Endothelial cell of umbilical vein (primary cell): ENCODE measurements around the gene TSPAN33. TPM values are rescaled to one million over a fixed set of nuclear protein-coding genes. Genes with fewer than 3 reads are reported as not detected.

ENCODE experiments used
- BruUV-seq: library from RNA; stranded (reverse); fragments of 400-500 nt; replicated peaks from 2 replicates; lab custom pipeline; 2021; lab: Mats Ljungman, UMichigan
- CTCF ChIA-PET: fragments of 300-600, 350-600 bp; sonication (Branson Sonifier 250); formaldehyde crosslinking; loops from one replicate; lab custom pipeline; 2021; ENCODE audit warnings: antibody characterized with exemption, inconsistent platforms; lab: Charles Lee
- POLR2A ChIA-PET: fragments of 300-600, 350-600 bp; sonication (Branson Sonifier 250); formaldehyde crosslinking; loops from one replicate; lab custom pipeline; 2021; ENCODE audit warnings: antibody characterized with exemption, inconsistent platforms; lab: Charles Lee
- DNase-seq: peaks from one replicate; pipeline ENCODE4 v3.0.0-alpha.2; 2011; ENCODE audit warnings: low read depth, low spot score
- FAIRE-seq: peaks from 2 replicates; lab custom pipeline; 2011; peaks lifted over from hg19 to GRCh38; lab: Jason Lieb, UNC
- H2AFZ ChIP-seq: 2 replicates; pipeline ENCODE4 v1.6.0; 2012; ENCODE audit warnings: low read depth, low read length, control low read depth, inconsistent platforms
- H3K27ac ChIP-seq: 2 replicates; pipeline ENCODE4 v1.5.1; 2011; ENCODE audit warnings: low read depth, mild to moderate bottlenecking, control low read depth, low read length, moderate library complexity; ENCODE audit not compliant: insufficient read depth
- H3K27me3 ChIP-seq, 2 experiments: 2 replicates each; pipeline versions ENCODE4 v1.6.0 to v1.6.1; 2011; ENCODE audit warnings: low read length in 2 of 2, mixed read lengths in 1 of 2; ENCODE audit not compliant: control insufficient read depth in 2 of 2, insufficient read depth in 2 of 2
- H3K36me3 ChIP-seq, 2 experiments: 2 replicates in 1 of 2; 3 replicates in 1 of 2; pipeline ENCODE4 v1.5.1; 2011; ENCODE audit warnings: low read length in 2 of 2, mild to moderate bottlenecking in 1 of 2, moderate library complexity in 1 of 2; ENCODE audit not compliant: control insufficient read depth in 2 of 2, insufficient read depth in 2 of 2; ENCODE audit errors: extremely low read depth in 1 of 2
- H3K4me1 ChIP-seq: 3 replicates; pipeline ENCODE4 v1.5.1; 2011; ENCODE audit warnings: mild to moderate bottlenecking, low read length; ENCODE audit not compliant: control insufficient read depth, insufficient read depth; ENCODE audit errors: extremely low read depth
- H3K4me2 ChIP-seq: 2 replicates; pipeline ENCODE4 v1.6.1; 2011; ENCODE audit warnings: low read length, control low read depth, mixed read lengths; ENCODE audit not compliant: insufficient read depth
- H3K4me3 ChIP-seq, 3 experiments: fragments of 200-600 bp in 1 of 3; sonication (generic), shearing (Covaris generic) in 1 of 3; replicated peaks in 1 of 3; 2 replicates each; pipeline ENCODE4 v1.5.1; 2011 to 2016; ENCODE audit warnings: control low read depth in 3 of 3, low read length in 3 of 3, mild to moderate bottlenecking in 2 of 3, inconsistent platforms in 1 of 3, low read depth in 1 of 3, moderate library complexity in 1 of 3; ENCODE audit not compliant: insufficient read depth in 1 of 3
- H3K79me2 ChIP-seq: 2 replicates; pipeline ENCODE4 v1.6.0; 2012; ENCODE audit warnings: low read length, inconsistent platforms; ENCODE audit not compliant: control insufficient read depth, insufficient read depth
- H3K9ac ChIP-seq: replicated peaks from 2 replicates; pipeline ENCODE3; 2011; ENCODE audit warnings: low read length, control low read depth; ENCODE audit not compliant: insufficient read depth; ENCODE audit errors: extremely low read depth
- H3K9me1 ChIP-seq: replicated peaks from 3 replicates; pipeline ENCODE4 v1.6.0; 2011; ENCODE audit warnings: mild to moderate bottlenecking, low read length; ENCODE audit not compliant: control insufficient read depth, insufficient read depth; ENCODE audit errors: extremely low read depth
- H3K9me3 ChIP-seq: replicated peaks from 2 replicates; pipeline ENCODE4 v1.5.1; 2012; ENCODE audit warnings: low read length, inconsistent platforms; ENCODE audit not compliant: control insufficient read depth, insufficient read depth
- H4K20me1 ChIP-seq: replicated peaks from 2 replicates; pipeline ENCODE3; 2011; ENCODE audit warnings: mild to moderate bottlenecking, low read length; ENCODE audit not compliant: control insufficient read depth, insufficient read depth; ENCODE audit errors: extremely low read depth
- EZH2 ChIP-seq: IDR thresholded peaks from 2 replicates; pipeline ENCODE4 v1.6.1; 2012; ENCODE audit warnings: borderline replicate concordance, low read depth, mild to moderate bottlenecking, moderate library complexity, low read length, inconsistent platforms; ENCODE audit not compliant: severe bottlenecking
- FOS ChIP-seq: IDR thresholded peaks from 2 replicates; pipeline ENCODE4 v1.6.1; 2011; ENCODE audit warnings: mild to moderate bottlenecking, low read length, moderate library complexity, borderline replicate concordance; ENCODE audit not compliant: insufficient read depth
- GATA2 ChIP-seq: IDR thresholded peaks from 2 replicates; pipeline ENCODE4 v1.7.0; 2011; ENCODE audit warnings: low read depth, mild to moderate bottlenecking, moderate library complexity, mixed read lengths, low read length; ENCODE audit not compliant: insufficient read length, insufficient read depth
- JUN ChIP-seq: IDR thresholded peaks from 2 replicates; pipeline ENCODE4 v1.6.1; 2011; ENCODE audit warnings: borderline replicate concordance, low read depth; ENCODE audit not compliant: insufficient read length, insufficient read depth
- MYC ChIP-seq: IDR thresholded peaks from one replicate; pipeline ENCODE4 v1.6.1; 2011; ENCODE audit warnings: mild to moderate bottlenecking, low read depth, low read length
- POLR2A ChIP-seq: IDR thresholded peaks from 2 replicates; pipeline ENCODE4 v1.6.1; 2012; ENCODE audit warnings: low read depth, mild to moderate bottlenecking, control low read depth, low read length
- dilution Hi-C: fragments of 300-500 bp; cut with MboI; formaldehyde crosslinking; loops from one replicate; pipeline ENCODE4 v1.15.0; 2019; ENCODE audit warnings: low sequenced_read_pairs; ENCODE audit not compliant: extremely low pct_ligation_motif_present
- intact Hi-C: fragments of 100-400 bp; cut with micrococcal nuclease; formaldehyde crosslinking; loops from one replicate; pipeline ENCODE4 v1.10.0; 2022
- polyA plus RNA-seq, 4 experiments: library from polyadenylated mRNA; depleted of rRNA in 3 of 4; stranded (reverse) in 3 of 4; unstranded in 1 of 4; fragments of >200 nt; gene quantifications; 2 replicates each; pipeline versions ENCODE4 v1.2.1 to v1.2.3, GENCODE V29; 2011 to 2012; ENCODE audit warnings: missing spikeins in 1 of 4
- total RNA-seq: library from RNA; stranded (reverse); gene quantifications from 2 replicates; pipeline ENCODE4 v1.2.3, GENCODE V29; 2021
- TF ChIP-seq, protein P1 (sequence below), 2 donors: IDR thresholded peaks; 1 replicate in 1 of 2; 2 replicates in 1 of 2; pipeline ENCODE4 v1.5.1; 2011; ENCODE audit warnings: low read length in 2 of 2, mild to moderate bottlenecking in 2 of 2, moderate library complexity in 2 of 2, control low read depth in 1 of 2, inconsistent platforms in 1 of 2, low read depth in 1 of 2; ENCODE audit not compliant: insufficient read depth in 1 of 2; ENCODE audit errors: extremely low read depth in 1 of 2
- TF ChIP-seq, protein P2 (sequence below): IDR thresholded peaks from 2 replicates; pipeline ENCODE4 v1.6.1; 2011; ENCODE audit not compliant: insufficient read depth, insufficient read length

The TSPAN33 gene
- total and polyA plus RNA-seq, 2 donors (not counting 3 experiments of a cell fraction or from before 2014, with no cell fraction given), result 0.21 TPM; not detected in 1

DNA sequence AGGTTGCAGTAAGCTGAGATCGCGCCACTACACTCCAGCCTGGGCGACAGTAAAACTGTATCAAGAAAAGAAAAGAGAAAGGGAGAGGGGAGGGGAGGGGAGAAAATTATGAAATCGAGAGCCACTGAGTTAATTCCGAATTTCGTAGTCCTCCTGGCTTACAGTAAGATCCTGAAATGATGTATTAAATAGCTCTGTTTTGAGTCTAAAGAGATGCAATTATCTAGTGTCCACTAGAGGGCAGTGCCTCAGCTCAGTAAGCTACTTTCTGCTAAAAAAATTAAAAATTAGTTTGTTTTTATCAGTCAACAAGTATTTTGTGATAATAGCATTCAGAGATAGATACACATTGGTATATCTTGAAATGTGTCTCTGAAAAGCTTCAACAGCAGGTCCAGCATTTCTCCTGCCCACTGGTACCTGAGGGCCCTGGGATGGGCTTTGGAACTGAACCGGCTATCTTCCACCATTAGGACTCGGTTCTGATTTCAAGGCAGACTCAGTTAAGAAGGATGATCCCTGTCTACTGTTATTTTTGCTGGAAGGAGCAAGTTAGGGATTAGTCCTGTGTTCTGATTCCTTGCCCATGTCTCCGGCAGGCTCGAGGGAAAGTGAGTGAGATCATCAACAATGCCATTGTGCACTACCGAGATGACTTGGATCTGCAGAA, 19.5 kb downstream of the TSPAN33 start:
- H3K9me1 ChIP-seq, result no peaks in the 10 kb centered on the region
- H4K20me1 ChIP-seq, result no peaks in the 10 kb centered on the region
- CTCF ChIA-PET, result interaction anchor here (0.6 to 9.5 kb wide), 83 partner anchors 8 to 1164 kb away, joined by 3 to 465 read pairs (median 4); partner anchors contain the start of genes AHCYL2, CALU, IRF5 and SMO
- H2AFZ ChIP-seq, result no peak overlapping the region
- peak; percentile 61 for DNase-seq
- no peaks in the 10 kb centered on the region for H3K79me2 ChIP-seq
- H3K4me3 ChIP-seq, result no peak overlapping the region
- FAIRE-seq, result peak; percentile 76
- no peaks in the 10 kb centered on the region for H3K4me1 ChIP-seq
- POLR2A ChIA-PET, result interaction anchor here (0.6 kb wide), 1 partner anchor 48 kb away, joined by 7 read pairs; no protein-coding TSS in a partner anchor
- no peak overlapping the region for H3K9ac ChIP-seq
- no TSS peak for BruUV-seq
- H3K27ac ChIP-seq, result no peak overlapping the region
- H3K9me3 ChIP-seq, result no peaks in the 10 kb centered on the region
- dilution Hi-C loops (no loop called here), intact Hi-C loops (loop anchor here (1.0 kb wide), 1 partner anchor 46 kb away; no protein-coding TSS in a partner anchor)
- TF ChIP-seq, protein P1, sequence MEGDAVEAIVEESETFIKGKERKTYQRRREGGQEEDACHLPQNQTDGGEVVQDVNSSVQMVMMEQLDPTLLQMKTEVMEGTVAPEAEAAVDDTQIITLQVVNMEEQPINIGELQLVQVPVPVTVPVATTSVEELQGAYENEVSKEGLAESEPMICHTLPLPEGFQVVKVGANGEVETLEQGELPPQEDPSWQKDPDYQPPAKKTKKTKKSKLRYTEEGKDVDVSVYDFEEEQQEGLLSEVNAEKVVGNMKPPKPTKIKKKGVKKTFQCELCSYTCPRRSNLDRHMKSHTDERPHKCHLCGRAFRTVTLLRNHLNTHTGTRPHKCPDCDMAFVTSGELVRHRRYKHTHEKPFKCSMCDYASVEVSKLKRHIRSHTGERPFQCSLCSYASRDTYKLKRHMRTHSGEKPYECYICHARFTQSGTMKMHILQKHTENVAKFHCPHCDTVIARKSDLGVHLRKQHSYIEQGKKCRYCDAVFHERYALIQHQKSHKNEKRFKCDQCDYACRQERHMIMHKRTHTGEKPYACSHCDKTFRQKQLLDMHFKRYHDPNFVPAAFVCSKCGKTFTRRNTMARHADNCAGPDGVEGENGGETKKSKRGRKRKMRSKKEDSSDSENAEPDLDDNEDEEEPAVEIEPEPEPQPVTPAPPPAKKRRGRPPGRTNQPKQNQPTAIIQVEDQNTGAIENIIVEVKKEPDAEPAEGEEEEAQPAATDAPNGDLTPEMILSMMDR (IDR thresholded peaks at IDR 0.05; ENCODE audit: extremely low read depth in 1 of 2, insufficient read depth in 1 of 2, low read depth in 1 of 2, low read length in 2 of 2), result peak; percentile 56 to 61
- TF ChIP-seq, protein P2, sequence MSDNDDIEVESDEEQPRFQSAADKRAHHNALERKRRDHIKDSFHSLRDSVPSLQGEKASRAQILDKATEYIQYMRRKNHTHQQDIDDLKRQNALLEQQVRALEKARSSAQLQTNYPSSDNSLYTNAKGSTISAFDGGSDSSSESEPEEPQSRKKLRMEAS, result no peak
- H3K27me3 ChIP-seq, result peaks cover 15 to 19% of the 10 kb centered on the region in 2 experiments
- H3K4me2 ChIP-seq, result no peak overlapping the region
- no peaks in the 10 kb centered on the region for H3K36me3 ChIP-seq

DNA sequence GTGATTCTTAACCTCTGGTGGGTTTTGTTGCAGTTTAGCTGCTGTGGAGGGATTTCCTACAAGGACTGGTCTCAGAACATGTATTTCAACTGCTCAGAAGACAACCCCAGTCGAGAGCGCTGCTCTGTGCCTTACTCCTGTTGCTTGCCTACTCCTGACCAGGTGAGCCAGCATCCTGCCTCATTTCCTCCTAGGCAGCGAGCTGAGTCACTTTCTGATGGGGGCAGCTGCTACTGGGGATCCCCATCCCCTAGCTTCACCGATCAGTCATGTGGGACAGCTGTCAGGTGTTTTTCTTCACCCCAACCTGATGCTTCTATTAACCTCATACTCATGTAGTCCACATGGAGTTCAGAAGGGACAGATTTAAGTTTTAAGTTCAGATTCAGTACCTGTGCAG, 22.2 kb downstream of the TSPAN33 start:
- no peak overlapping the region for H2AFZ ChIP-seq
- POLR2A ChIA-PET, result no interaction called here
- no peaks in the 10 kb centered on the region for H3K36me3 ChIP-seq
- no peaks in the 10 kb centered on the region for H3K9me1 ChIP-seq
- no TSS peak for BruUV-seq
- dilution Hi-C loops (no loop called here), intact Hi-C loops (no loop called here)
- CTCF ChIA-PET, result interaction anchor here (0.6 to 9.5 kb wide), 6 partner anchors 10 to 501 kb away, joined by 3 to 465 read pairs (median 4); no protein-coding TSS in a partner anchor
- no peak for FAIRE-seq
- peaks cover 6% of the 10 kb centered on the region for H3K4me1 ChIP-seq
- no peak overlapping the region for H3K4me3 ChIP-seq
- H3K79me2 ChIP-seq, result no peaks in the 10 kb centered on the region
- TF ChIP-seq FOS (no peak), MYC (no peak), EZH2 (no peak), JUN (no peak), GATA2 (no peak), POLR2A (no peak)
- TF ChIP-seq, protein P1 (IDR thresholded peaks at IDR 0.05; ENCODE audit: extremely low read depth in 1 of 2, insufficient read depth in 1 of 2, low read depth in 1 of 2, low read length in 2 of 2), result no peak
- TF ChIP-seq, protein P2, result no peak
- no peak for DNase-seq
- no peaks in the 10 kb centered on the region for H3K9me3 ChIP-seq
- no peak overlapping the region for H3K9ac ChIP-seq
- H4K20me1 ChIP-seq, result no peaks in the 10 kb centered on the region
- H3K4me2 ChIP-seq, result no peak overlapping the region
- H3K27ac ChIP-seq, result no peak overlapping the region
- peaks cover 12 to 17% of the 10 kb centered on the region in 2 experiments for H3K27me3 ChIP-seq
